ENCODE results near the gene HOXB2.

The HOXB2 gene

GRCh38 chr17:48575673-48576478, 31.0 kb upstream of the HOXB2 start:
- Histone ChIP-seq H2BK12ac (ENCODE audit: low read length) (no peak overlapping the region), H2AK5ac (ENCODE audit: low read depth, low read length) (no peak overlapping the region), H3K4me2 (ENCODE audit: insufficient read depth, low read length, poor library complexity, severe bottlenecking) (no peak overlapping the region), H3K27ac (replicated peaks; ENCODE audit: low read length) (no peak overlapping the region), H2BK5ac (ENCODE audit: low read length) (no peak overlapping the region), H3K36me3 (replicated peaks in 1 of 2; ENCODE audit: control insufficient read depth in 2 of 2, insufficient read depth in 2 of 2, low read length in 2 of 2) (no peaks in the 10 kb centered on the region), H3K4ac (ENCODE audit: low read length) (no peak overlapping the region), H2BK15ac (ENCODE audit: low read length) (no peak overlapping the region), H3K9ac (ENCODE audit: low read depth, low read length, poor library complexity) (no peak overlapping the region), H3K23ac (ENCODE audit: low read depth, low read length, poor library complexity) (no peak overlapping the region), H3K18ac (ENCODE audit: low read length) (no peak overlapping the region), H3K9me3 (replicated peaks in 1 of 2; ENCODE audit: control insufficient read depth in 2 of 2, insufficient read depth in 1 of 2, low read depth in 1 of 2, low read length in 2 of 2) (peaks cover 0 to 4% of the 10 kb centered on the region in 2 donors), H3K14ac (ENCODE audit: low read length) (no peak overlapping the region), H4K8ac (ENCODE audit: low read depth, low read length) (no peak overlapping the region), H3K4me3 (ENCODE audit: low read length in 2 of 2) (no peak overlapping the region), H3K27me3 (ENCODE audit: control insufficient read depth in 3 of 3, insufficient read depth in 3 of 3, low read depth in 1 of 3, low read length in 3 of 3) (peaks cover 77 to 98% (median 97%) of the 10 kb centered on the region in 3 experiments), H3K4me1 (ENCODE audit: control insufficient read depth in 2 of 2, insufficient read depth in 1 of 2, low read depth in 1 of 2, low read length in 2 of 2) (no peaks in the 10 kb centered on the region), H3K79me1 (ENCODE audit: low read depth, low read length) (no peaks in the 10 kb centered on the region), H2BK120ac (ENCODE audit: low read depth, low read length) (no peak overlapping the region), H4K91ac (ENCODE audit: low read depth, low read length, poor library complexity) (no peak overlapping the region), H2AFZ (ENCODE audit: low read length) (no peak overlapping the region)
- WGBS, 2 donors (ENCODE audit: extremely low coverage in 2 of 2, insufficient read length in 2 of 2, insufficient replicate concordance in 1 of 2): no CpG with 5 or more reads among the region's 22 CpGs
- no peak for DNase-seq (ENCODE audit: low spot score)

- Histone ChIP-seq H2BK120ac (ENCODE audit: low read depth, low read length) (no peak overlapping the region), H3K23ac (ENCODE audit: low read depth, low read length, poor library complexity) (no peak overlapping the region), H2AK5ac (ENCODE audit: low read depth, low read length) (no peak overlapping the region), H4K91ac (ENCODE audit: low read depth, low read length, poor library complexity) (no peak overlapping the region), H3K4me2 (ENCODE audit: insufficient read depth, low read length, poor library complexity, severe bottlenecking) (no peak overlapping the region), H3K4me1 (ENCODE audit: control insufficient read depth in 2 of 2, insufficient read depth in 1 of 2, low read depth in 1 of 2, low read length in 2 of 2) (no peaks in the 10 kb centered on the region), H3K14ac (ENCODE audit: low read length) (no peak overlapping the region), H3K27ac (replicated peaks; ENCODE audit: low read length) (no peak overlapping the region), H3K79me1 (ENCODE audit: low read depth, low read length) (no peaks in the 10 kb centered on the region), H2BK5ac (ENCODE audit: low read length) (no peak overlapping the region), H3K27me3 (ENCODE audit: control insufficient read depth in 3 of 3, insufficient read depth in 3 of 3, low read depth in 1 of 3, low read length in 3 of 3) (peaks cover 72 to 98% (median 97%) of the 10 kb centered on the region in 3 experiments), H2BK15ac (ENCODE audit: low read length) (no peak overlapping the region), H2AFZ (ENCODE audit: low read length) (no peak overlapping the region), H3K4me3 (ENCODE audit: low read length in 2 of 2) (no peak overlapping the region), H3K18ac (ENCODE audit: low read length) (no peak overlapping the region), H4K8ac (ENCODE audit: low read depth, low read length) (no peak overlapping the region), H3K9ac (ENCODE audit: low read depth, low read length, poor library complexity) (no peak overlapping the region), H2BK12ac (ENCODE audit: low read length) (no peak overlapping the region), H3K9me3 (replicated peaks in 1 of 2; ENCODE audit: control insufficient read depth in 2 of 2, insufficient read depth in 1 of 2, low read depth in 1 of 2, low read length in 2 of 2) (peaks cover 0 to 4% of the 10 kb centered on the region in 2 donors), H3K4ac (ENCODE audit: low read length) (no peak overlapping the region), H3K36me3 (replicated peaks in 1 of 2; ENCODE audit: control insufficient read depth in 2 of 2, insufficient read depth in 2 of 2, low read length in 2 of 2) (no peaks in the 10 kb centered on the region)
- no CpG with 5 or more reads among the region's 7 CpGs for WGBS, 2 donors (ENCODE audit: extremely low coverage in 2 of 2, insufficient read length in 2 of 2, insufficient replicate concordance in 1 of 2)
- no peak for DNase-seq (ENCODE audit: low spot score)
Observed at GRCh38 chr17:48575066-48575582, 30.2 kb upstream of the HOXB2 start.

- H3K9ac ChIP-seq (ENCODE audit: low read depth, low read length, poor library complexity): no peak overlapping the region
- peaks cover 71 to 99% (median 97%) of the 10 kb centered on the region in 3 experiments for H3K27me3 ChIP-seq (ENCODE audit: control insufficient read depth in 3 of 3, insufficient read depth in 3 of 3, low read depth in 1 of 3, low read length in 3 of 3)
- H4K8ac ChIP-seq (ENCODE audit: low read depth, low read length): no peak overlapping the region
- DNase-seq (ENCODE audit: low spot score): no peak
- H2AFZ ChIP-seq (ENCODE audit: low read length): no peak overlapping the region
- H3K4me1 ChIP-seq (ENCODE audit: control insufficient read depth in 2 of 2, insufficient read depth in 1 of 2, low read depth in 1 of 2, low read length in 2 of 2): no peaks in the 10 kb centered on the region
- no peak overlapping the region for H2BK12ac ChIP-seq (ENCODE audit: low read length)
- H4K91ac ChIP-seq (ENCODE audit: low read depth, low read length, poor library complexity): no peak overlapping the region
- H3K14ac ChIP-seq (ENCODE audit: low read length): no peak overlapping the region
- H3K27ac ChIP-seq (replicated peaks; ENCODE audit: low read length): no peak overlapping the region
- no peak overlapping the region for H3K4me2 ChIP-seq (ENCODE audit: insufficient read depth, low read length, poor library complexity, severe bottlenecking)
- H2BK5ac ChIP-seq (ENCODE audit: low read length): no peak overlapping the region
- H2AK5ac ChIP-seq (ENCODE audit: low read depth, low read length): no peak overlapping the region
- no peak overlapping the region for H3K23ac ChIP-seq (ENCODE audit: low read depth, low read length, poor library complexity)
- no peaks in the 10 kb centered on the region for H3K36me3 ChIP-seq (replicated peaks in 1 of 2; ENCODE audit: control insufficient read depth in 2 of 2, insufficient read depth in 2 of 2, low read length in 2 of 2)
- H3K9me3 ChIP-seq (replicated peaks in 1 of 2; ENCODE audit: control insufficient read depth in 2 of 2, insufficient read depth in 1 of 2, low read depth in 1 of 2, low read length in 2 of 2): peaks cover 0 to 4% of the 10 kb centered on the region in 2 donors
- H3K79me1 ChIP-seq (ENCODE audit: low read depth, low read length): no peaks in the 10 kb centered on the region
- no peak overlapping the region for H3K18ac ChIP-seq (ENCODE audit: low read length)
- no CpG with 5 or more reads among the region's 8 CpGs for WGBS, 2 donors (ENCODE audit: extremely low coverage in 2 of 2, insufficient read length in 2 of 2, insufficient replicate concordance in 1 of 2)
- no peak overlapping the region for H2BK120ac ChIP-seq (ENCODE audit: low read depth, low read length)
- no peak overlapping the region for H3K4ac ChIP-seq (ENCODE audit: low read length)
- no peak overlapping the region for H3K4me3 ChIP-seq (ENCODE audit: low read length in 2 of 2)
- H2BK15ac ChIP-seq (ENCODE audit: low read length): no peak overlapping the region
Observed at GRCh38 chr17:48574505-48575065, 29.7 kb upstream of the HOXB2 start.

GRCh38 chr17:48571826-48572417, 27.0 kb upstream of the HOXB2 start:
- Histone ChIP-seq H2BK120ac (ENCODE audit: low read depth, low read length) (no peak overlapping the region), H3K9me3 (replicated peaks in 1 of 2; ENCODE audit: control insufficient read depth in 2 of 2, insufficient read depth in 1 of 2, low read depth in 1 of 2, low read length in 2 of 2) (peaks cover 0 to 4% of the 10 kb centered on the region in 2 donors), H3K4me2 (ENCODE audit: insufficient read depth, low read length, poor library complexity, severe bottlenecking) (no peak overlapping the region), H3K27ac (replicated peaks; ENCODE audit: low read length) (no peak overlapping the region), H4K91ac (ENCODE audit: low read depth, low read length, poor library complexity) (no peak overlapping the region), H3K18ac (ENCODE audit: low read length) (no peak overlapping the region), H2BK5ac (ENCODE audit: low read length) (no peak overlapping the region), H3K79me1 (ENCODE audit: low read depth, low read length) (no peaks in the 10 kb centered on the region), H2BK12ac (ENCODE audit: low read length) (no peak overlapping the region), H3K27me3 (ENCODE audit: control insufficient read depth in 3 of 3, insufficient read depth in 3 of 3, low read depth in 1 of 3, low read length in 3 of 3) (peaks cover 59 to 99% (median 99%) of the 10 kb centered on the region in 3 experiments), H3K23ac (ENCODE audit: low read depth, low read length, poor library complexity) (no peak overlapping the region), H3K4me1 (ENCODE audit: control insufficient read depth in 2 of 2, insufficient read depth in 1 of 2, low read depth in 1 of 2, low read length in 2 of 2) (no peaks in the 10 kb centered on the region), H2AFZ (ENCODE audit: low read length) (no peak overlapping the region), H3K36me3 (replicated peaks in 1 of 2; ENCODE audit: control insufficient read depth in 2 of 2, insufficient read depth in 2 of 2, low read length in 2 of 2) (no peaks in the 10 kb centered on the region), H3K9ac (ENCODE audit: low read depth, low read length, poor library complexity) (no peak overlapping the region), H2AK5ac (ENCODE audit: low read depth, low read length) (no peak overlapping the region), H3K4me3 (ENCODE audit: low read length in 2 of 2) (no peak overlapping the region), H2BK15ac (ENCODE audit: low read length) (no peak overlapping the region), H3K4ac (ENCODE audit: low read length) (no peak overlapping the region), H4K8ac (ENCODE audit: low read depth, low read length) (no peak overlapping the region), H3K14ac (ENCODE audit: low read length) (no peak overlapping the region)
- no CpG with 5 or more reads among the region's 1 CpG for whole genome bisulfite sequencing, 2 donors (ENCODE audit: extremely low coverage in 2 of 2, insufficient read length in 2 of 2, insufficient replicate concordance in 1 of 2)
- DNase-seq (ENCODE audit: low spot score): no peak

Data from neuronal stem cell (in vitro differentiated cells).